ENCODE data around the gene HIPK2. TPM values are rescaled to one million over a fixed set of nuclear protein-coding genes. Genes with fewer than 3 reads are reported as not detected.

Gene HIPK2
- polyA plus RNA-seq, 2 of the 4 experiments (the other 2 are of a cell fraction) = 11.3 to 12.1 TPM

GRCh38 chr7:139739863-139740597 is 37.8 kb downstream of the HIPK2 start:
- no peak for FAIRE-seq
- Histone ChIP-seq H3K4me2 (peak overlapping the region; percentile 69), H3K4me1 (peaks cover 70% of the 10 kb centered on the region), H3K27ac (peak overlapping the region; percentile 58 to 65; a peak in 5 of 6 replicates), H3K9me3 (no peaks in the 10 kb centered on the region), H3K4me3 (no peak overlapping the region)
- CTCF ChIA-PET = interaction anchor here (1.1 to 1.8 kb wide), 2 partner anchors 59 to 94 kb away, joined by 3 to 8 read pairs; no protein-coding TSS in a partner anchor
- no peak for TF ChIP-seq ZSCAN20 (CRISPR knock-in tag; IDR thresholded peaks at IDR 0.05)
- no peak for TF ChIP-seq EHF (CRISPR knock-in tag; IDR thresholded peaks at IDR 0.05)
- no peak for TF ChIP-seq CBX8 (IDR thresholded peaks at IDR 0.05)
- TF ChIP-seq, protein P1, sequence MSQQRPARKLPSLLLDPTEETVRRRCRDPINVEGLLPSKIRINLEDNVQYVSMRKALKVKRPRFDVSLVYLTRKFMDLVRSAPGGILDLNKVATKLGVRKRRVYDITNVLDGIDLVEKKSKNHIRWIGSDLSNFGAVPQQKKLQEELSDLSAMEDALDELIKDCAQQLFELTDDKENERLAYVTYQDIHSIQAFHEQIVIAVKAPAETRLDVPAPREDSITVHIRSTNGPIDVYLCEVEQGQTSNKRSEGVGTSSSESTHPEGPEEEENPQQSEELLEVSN (IDR thresholded peaks at IDR 0.05; ENCODE audit: borderline replicate concordance, low read depth) = no peak
- TF ChIP-seq, protein P2, sequence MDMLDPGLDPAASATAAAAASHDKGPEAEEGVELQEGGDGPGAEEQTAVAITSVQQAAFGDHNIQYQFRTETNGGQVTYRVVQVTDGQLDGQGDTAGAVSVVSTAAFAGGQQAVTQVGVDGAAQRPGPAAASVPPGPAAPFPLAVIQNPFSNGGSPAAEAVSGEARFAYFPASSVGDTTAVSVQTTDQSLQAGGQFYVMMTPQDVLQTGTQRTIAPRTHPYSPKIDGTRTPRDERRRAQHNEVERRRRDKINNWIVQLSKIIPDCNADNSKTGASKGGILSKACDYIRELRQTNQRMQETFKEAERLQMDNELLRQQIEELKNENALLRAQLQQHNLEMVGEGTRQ (IDR thresholded peaks at IDR 0.05) = no peak
- POLR2A ChIA-PET = no interaction called here
- ATAC-seq = peak; percentile 47 to 59
- 56% methylated on average over 13 of the region's 17 CpGs for WGBS (ENCODE audit: missing lambda C conversion rate)
- DNase-seq (ENCODE audit: low read depth in 1 of 2, low spot score in 1 of 2) = no peak

DNA sequence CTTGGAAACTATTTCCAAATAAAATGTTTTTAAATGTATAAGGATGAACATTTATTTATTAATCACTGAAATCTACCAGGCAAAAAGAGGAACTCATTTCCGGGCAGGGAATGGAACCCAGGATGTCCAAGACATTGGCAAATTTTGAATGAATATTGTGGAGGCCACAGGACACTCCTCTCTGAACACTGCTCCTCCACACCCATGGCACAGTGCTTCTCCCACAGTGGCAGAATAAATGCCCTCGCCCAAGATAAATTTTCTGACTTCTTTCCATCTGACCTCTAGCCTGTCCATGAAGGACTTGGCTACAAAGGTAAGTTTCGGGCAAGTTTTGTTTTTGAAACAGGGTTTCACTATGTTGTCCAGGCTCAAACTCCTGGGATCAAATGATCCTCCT is 39.0 kb downstream of the HIPK2 start:
- H3K27ac ChIP-seq = peak overlapping the region; percentile 1 to 26; a peak in 1 of 6 replicates
- FAIRE-seq (no peak), DNase-seq (ENCODE audit: low read depth in 1 of 2, low spot score in 1 of 2) (no peak), ATAC-seq (no peak)
- TF ChIP-seq ZNF302 (CRISPR knock-in tag; IDR thresholded peaks at IDR 0.05) = no peak
- TF ChIP-seq, protein P3, sequence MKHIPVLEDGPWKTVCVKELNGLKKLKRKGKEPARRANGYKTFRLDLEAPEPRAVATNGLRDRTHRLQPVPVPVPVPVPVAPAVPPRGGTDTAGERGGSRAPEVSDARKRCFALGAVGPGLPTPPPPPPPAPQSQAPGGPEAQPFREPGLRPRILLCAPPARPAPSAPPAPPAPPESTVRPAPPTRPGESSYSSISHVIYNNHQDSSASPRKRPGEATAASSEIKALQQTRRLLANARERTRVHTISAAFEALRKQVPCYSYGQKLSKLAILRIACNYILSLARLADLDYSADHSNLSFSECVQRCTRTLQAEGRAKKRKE (CRISPR knock-in tag; IDR thresholded peaks at IDR 0.05; ENCODE audit: low read depth) = no peak
- TF ChIP-seq SMC3 (IDR thresholded peaks at IDR 0.05) = no peak
- TF ChIP-seq FOXS1 (CRISPR knock-in tag; IDR thresholded peaks at IDR 0.05) = no peak
- TF ChIP-seq EP300 (IDR thresholded peaks at IDR 0.05) = no peak
- TF ChIP-seq RARB (CRISPR knock-in tag; IDR thresholded peaks at IDR 0.05) = no peak
- no peak for TF ChIP-seq NFE2L2 (conservative IDR thresholded peaks at IDR 0.05; ENCODE audit: low read length)
- TF ChIP-seq, protein P4, sequence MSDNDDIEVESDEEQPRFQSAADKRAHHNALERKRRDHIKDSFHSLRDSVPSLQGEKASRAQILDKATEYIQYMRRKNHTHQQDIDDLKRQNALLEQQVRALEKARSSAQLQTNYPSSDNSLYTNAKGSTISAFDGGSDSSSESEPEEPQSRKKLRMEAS (IDR thresholded peaks at IDR 0.05) = no peak
- TF ChIP-seq KDM5A (IDR thresholded peaks at IDR 0.05) = no peak
- no peak for TF ChIP-seq ZFP36 (IDR thresholded peaks at IDR 0.05; ENCODE audit: borderline replicate concordance, partially characterized antibody)
- no peak for TF ChIP-seq HEYL (CRISPR knock-in tag; IDR thresholded peaks at IDR 0.05)
- TF ChIP-seq, protein P5, sequence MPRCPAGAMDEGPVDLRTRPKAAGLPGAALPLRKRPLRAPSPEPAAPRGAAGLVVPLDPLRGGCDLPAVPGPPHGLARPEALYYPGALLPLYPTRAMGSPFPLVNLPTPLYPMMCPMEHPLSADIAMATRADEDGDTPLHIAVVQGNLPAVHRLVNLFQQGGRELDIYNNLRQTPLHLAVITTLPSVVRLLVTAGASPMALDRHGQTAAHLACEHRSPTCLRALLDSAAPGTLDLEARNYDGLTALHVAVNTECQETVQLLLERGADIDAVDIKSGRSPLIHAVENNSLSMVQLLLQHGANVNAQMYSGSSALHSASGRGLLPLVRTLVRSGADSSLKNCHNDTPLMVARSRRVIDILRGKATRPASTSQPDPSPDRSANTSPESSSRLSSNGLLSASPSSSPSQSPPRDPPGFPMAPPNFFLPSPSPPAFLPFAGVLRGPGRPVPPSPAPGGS (IDR thresholded peaks at IDR 0.05) = no peak
- TF ChIP-seq, protein P6, sequence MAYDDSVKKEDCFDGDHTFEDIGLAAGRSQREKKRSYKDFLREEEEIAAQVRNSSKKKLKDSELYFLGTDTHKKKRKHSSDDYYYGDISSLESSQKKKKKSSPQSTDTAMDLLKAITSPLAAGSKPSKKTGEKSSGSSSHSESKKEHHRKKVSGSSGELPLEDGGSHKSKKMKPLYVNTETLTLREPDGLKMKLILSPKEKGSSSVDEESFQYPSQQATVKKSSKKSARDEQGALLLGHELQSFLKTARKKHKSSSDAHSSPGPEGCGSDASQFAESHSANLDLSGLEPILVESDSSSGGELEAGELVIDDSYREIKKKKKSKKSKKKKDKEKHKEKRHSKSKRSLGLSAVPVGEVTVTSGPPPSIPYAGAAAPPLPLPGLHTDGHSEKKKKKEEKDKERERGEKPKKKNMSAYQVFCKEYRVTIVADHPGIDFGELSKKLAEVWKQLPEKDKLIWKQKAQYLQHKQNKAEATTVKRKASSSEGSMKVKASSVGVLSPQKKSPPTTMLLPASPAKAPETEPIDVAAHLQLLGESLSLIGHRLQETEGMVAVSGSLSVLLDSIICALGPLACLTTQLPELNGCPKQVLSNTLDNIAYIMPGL (CRISPR knock-in tag; IDR thresholded peaks at IDR 0.05; ENCODE audit: borderline replicate concordance) = no peak
- TF ChIP-seq EHMT2 (IDR thresholded peaks at IDR 0.05; ENCODE audit: low read depth) = no peak
- TF ChIP-seq NPAS2 (CRISPR knock-in tag; IDR thresholded peaks at IDR 0.05; ENCODE audit: borderline replicate concordance) = no peak
- TF ChIP-seq JUNB (IDR thresholded peaks at IDR 0.05) = no peak
- TF ChIP-seq MYC (IDR thresholded peaks at IDR 0.05; ENCODE audit: borderline replicate concordance, low read length) = no peak
- no peak for TF ChIP-seq ELK1 (IDR thresholded peaks at IDR 0.05; ENCODE audit: low read depth, low read length)
- POLR2A ChIA-PET = no interaction called here
- 92% methylated on average over 3 of the region's 3 CpGs for WGBS (ENCODE audit: missing lambda C conversion rate)
- CTCF ChIA-PET = interaction anchor here (0.7 to 3.4 kb wide), 3 partner anchors 14 to 264 kb away, joined by 3 to 13 read pairs (median 4); no protein-coding TSS in a partner anchor
- H3K4me2 ChIP-seq = no peak overlapping the region
- H3K9me3 ChIP-seq = no peaks in the 10 kb centered on the region; the same call in 2 of the 3 replicates
- H3K4me1 ChIP-seq = peaks cover 78% of the 10 kb centered on the region
- no peak overlapping the region for H3K4me3 ChIP-seq

All from A549 (cell line).